Measurements from ENCODE around the gene DCX. TPM values are rescaled to one million over a fixed set of nuclear protein-coding genes. Genes with fewer than 3 reads are reported as not detected.

The DCX gene
- total and polyA plus RNA-seq, 2 experiments from 2014 or later, result 0.66 to 3.0 TPM

GRCh38 chrX:111410590-111411078 is 1.4 kb downstream of the DCX start:
- H3K4me3 ChIP-seq, result peak overlapping the region; percentile 44
- H3K27ac ChIP-seq (ENCODE audit: low read depth), result no peak overlapping the region
- Mint-ChIP-seq H3K4me1 (peaks cover 32% of the 10 kb centered on the region), H3K9me3 (no peaks in the 10 kb centered on the region), H3K36me3 (ENCODE audit: low read depth) (no peaks in the 10 kb centered on the region), H3K4me3 (peak overlapping the region; percentile 70), H3K27me3 (ENCODE audit: insufficient read depth, low read depth, poor library complexity) (peaks cover 2% of the 10 kb centered on the region), H3K27ac (peak overlapping the region; percentile 31; the same call in 1 of the 2 replicates)
- no peaks in the 10 kb centered on the region for H3K36me3 ChIP-seq (ENCODE audit: insufficient read depth)
- H3F3A ChIP-seq (replicated peaks; ENCODE audit: low read depth), result no peaks in the 10 kb centered on the region
- TF ChIP-seq CTCF (conservative IDR thresholded peaks at IDR 0.05; ENCODE audit: low read depth in 2 of 2) (no peak), ZNF114 (CRISPR knock-in tag; IDR thresholded peaks at IDR 0.05) (no peak), EZH2phosphoT487 (IDR thresholded peaks at IDR 0.05; ENCODE audit: unreplicated experiment) (no peak), CREB1 (CRISPR knock-in tag; IDR thresholded peaks at IDR 0.05; ENCODE audit: low read depth) (no peak), ZNF331 (CRISPR knock-in tag; IDR thresholded peaks at IDR 0.05; ENCODE audit: low read depth) (no peak), EZH2 (IDR thresholded peaks at IDR 0.05; ENCODE audit: low read depth, unreplicated experiment) (no peak), REST (IDR thresholded peaks at IDR 0.05; ENCODE audit: unreplicated experiment) (no peak)
- H3K27me3 ChIP-seq (ENCODE audit: insufficient read depth), result no peaks in the 10 kb centered on the region
- no peaks in the 10 kb centered on the region for H3K79me2 ChIP-seq (replicated peaks; ENCODE audit: insufficient read depth)
- H3K4me2 ChIP-seq, result peak overlapping the region; percentile 69
- H3K4me1 ChIP-seq (ENCODE audit: insufficient read depth), result peaks cover 24% of the 10 kb centered on the region; the same call in 1 of the 2 replicates
- no peaks in the 10 kb centered on the region for H4K20me1 ChIP-seq (replicated peaks; ENCODE audit: insufficient read depth)
- DNase-seq (ENCODE audit: low spot score) (no peak), ATAC-seq (no peak)
- H2AFZ ChIP-seq, result no peak overlapping the region
- H3K9me2 ChIP-seq (ENCODE audit: insufficient read depth), result no peaks in the 10 kb centered on the region

- H3K36me3 ChIP-seq (ENCODE audit: insufficient read depth), result no peaks in the 10 kb centered on the region
- H3K27ac Mint-ChIP-seq, result no peak overlapping the region
- no peaks in the 10 kb centered on the region for H3K79me2 ChIP-seq (replicated peaks; ENCODE audit: insufficient read depth)
- H3K4me2 ChIP-seq, result no peak overlapping the region
- no peak overlapping the region for H3K27ac ChIP-seq (ENCODE audit: low read depth)
- ATAC-seq (no peak), DNase-seq (ENCODE audit: low spot score) (no peak)
- peaks cover 2% of the 10 kb centered on the region for H3K27me3 Mint-ChIP-seq (ENCODE audit: insufficient read depth, low read depth, poor library complexity)
- no peaks in the 10 kb centered on the region for H3F3A ChIP-seq (replicated peaks; ENCODE audit: low read depth)
- H3K4me1 Mint-ChIP-seq, result peaks cover 35% of the 10 kb centered on the region
- H3K4me3 Mint-ChIP-seq, result no peak overlapping the region
- H3K4me1 ChIP-seq (ENCODE audit: insufficient read depth), result peaks cover 24% of the 10 kb centered on the region; the same call in 1 of the 2 replicates
- H3K27me3 ChIP-seq (ENCODE audit: insufficient read depth), result no peaks in the 10 kb centered on the region
- no peaks in the 10 kb centered on the region for H3K9me3 Mint-ChIP-seq
- no peak overlapping the region for H2AFZ ChIP-seq
- no peaks in the 10 kb centered on the region for H3K36me3 Mint-ChIP-seq (ENCODE audit: low read depth)
- no peaks in the 10 kb centered on the region for H3K9me2 ChIP-seq (ENCODE audit: insufficient read depth)
- no peak overlapping the region for H3K4me3 ChIP-seq
- no peaks in the 10 kb centered on the region for H4K20me1 ChIP-seq (replicated peaks; ENCODE audit: insufficient read depth)
- TF ChIP-seq NANOG (IDR thresholded peaks at IDR 0.05; ENCODE audit: borderline replicate concordance) (no peak), POLR2AphosphoS5 (IDR thresholded peaks at IDR 0.05; ENCODE audit: low read depth) (no peak), STAT1 (IDR thresholded peaks at IDR 0.05; ENCODE audit: unreplicated experiment) (no peak), REST (IDR thresholded peaks at IDR 0.05; ENCODE audit: unreplicated experiment) (no peak), ETS1 (IDR thresholded peaks at IDR 0.05) (no peak), CTCF (conservative IDR thresholded peaks at IDR 0.05; ENCODE audit: low read depth in 2 of 2) (no peak), EZH2 (IDR thresholded peaks at IDR 0.05; ENCODE audit: low read depth, unreplicated experiment) (no peak)
These were observed 2.7 kb downstream of the DCX start for GRCh38 chrX:111409326-111409725.

Data from GM23338 (cell line).